Islet precursor cell (in vitro differentiated cells): Measurements from ENCODE around the gene ADCY5.

Experiments
- DNase-seq: peaks from one replicate; pipeline ENCODE4 v3.0.0-alpha.2; 2018

Gene ADCY5

DNA sequence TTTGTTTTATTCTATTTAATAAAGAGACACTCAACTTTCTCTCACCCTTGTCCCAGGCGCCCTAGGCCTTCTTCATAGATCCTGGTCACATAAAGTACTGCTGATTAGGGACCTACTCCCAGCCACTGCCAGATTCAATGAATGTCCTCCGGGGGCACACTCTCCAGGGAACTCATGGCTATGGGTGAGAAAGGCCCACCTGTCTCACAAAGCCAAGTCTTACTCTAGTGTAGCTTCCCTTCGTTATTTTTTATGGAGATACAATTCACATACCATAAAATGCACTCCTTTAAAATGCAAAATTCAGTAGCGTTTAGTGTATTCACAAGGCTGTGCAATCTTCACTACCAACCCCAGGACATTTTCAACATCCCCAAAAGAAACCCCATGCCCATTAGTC, 87.8 kb downstream of the ADCY5 start:
- no peak for DNase-seq

GRCh38 chr3:123357275-123357674, 91.6 kb downstream of the ADCY5 start:
- no peak for DNase-seq

- no peak for DNase-seq
Observed at GRCh38 chr3:123353850-123354233, 95.0 kb downstream of the ADCY5 start.

GRCh38 chr3:123353227-123353849, 95.6 kb downstream of the ADCY5 start:
- DNase-seq: no peak

DNA sequence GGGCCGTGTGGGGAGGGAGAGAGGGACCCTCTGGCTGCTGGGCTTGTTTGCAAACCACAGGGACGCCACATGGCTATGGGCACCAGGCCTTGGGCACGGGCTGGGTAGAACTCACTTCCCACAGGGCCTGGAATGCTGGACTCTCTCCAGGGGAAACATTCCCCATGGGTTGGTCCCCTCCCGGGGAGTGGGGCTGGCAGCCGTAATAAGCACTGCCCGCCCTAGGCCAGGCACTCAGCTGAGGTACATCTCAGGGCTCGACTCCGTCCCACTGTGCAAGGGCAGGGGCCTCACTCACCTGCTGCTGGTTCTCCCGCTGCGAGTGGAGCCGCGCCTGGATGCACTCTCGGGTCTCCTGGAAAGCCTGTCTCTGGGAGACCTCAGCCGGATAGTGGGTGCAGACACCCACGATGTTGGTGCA, 96.7 kb downstream of the ADCY5 start:
- DNase-seq: no peak

GRCh38 chr3:123351501-123351900, 97.4 kb downstream of the ADCY5 start:
- peak; percentile 56 for DNase-seq

- DNase-seq: no peak
Observed at GRCh38 chr3:123350971-123351370, 97.9 kb downstream of the ADCY5 start.

DNA sequence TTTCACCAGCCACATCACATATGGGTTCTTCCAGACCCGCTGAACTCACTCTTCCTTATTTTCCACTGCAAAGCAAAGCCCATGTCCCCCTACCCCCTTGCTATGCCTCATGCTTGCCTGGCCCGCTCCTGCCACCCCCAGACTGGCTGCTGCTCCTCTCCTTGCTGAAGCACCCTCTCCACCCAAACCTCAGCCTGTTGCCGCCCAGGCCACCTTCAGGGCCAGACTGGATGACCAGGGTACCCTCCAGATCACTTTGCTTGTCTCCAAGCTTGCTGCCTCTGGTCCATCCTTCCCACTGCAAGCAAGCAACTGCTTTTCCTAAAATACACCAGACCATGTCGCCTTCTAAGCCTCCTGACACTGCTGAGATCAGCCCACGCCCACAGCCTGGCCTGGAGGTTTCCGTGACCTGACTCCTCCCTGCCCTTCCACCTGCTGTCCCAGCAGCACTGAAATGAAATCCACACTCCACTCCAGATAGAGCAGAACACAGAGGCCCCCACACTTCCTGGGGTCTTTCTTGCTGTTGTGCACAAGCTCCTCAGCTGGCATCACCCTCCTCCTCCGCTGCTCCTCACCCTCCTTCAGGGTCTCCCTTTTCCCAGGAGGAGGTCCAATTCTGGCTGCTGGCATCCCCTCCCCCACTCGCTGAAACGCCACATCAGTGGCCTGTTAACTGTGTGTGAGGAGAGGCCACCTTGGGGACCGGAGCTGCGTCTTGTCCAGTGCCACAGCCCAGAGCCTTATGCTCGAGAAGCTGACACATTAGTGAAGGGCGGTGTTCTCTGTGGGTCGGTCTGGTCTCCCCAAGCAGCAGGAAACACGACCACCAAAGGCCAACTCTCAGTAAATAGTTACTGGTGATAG, 99.1 kb downstream of the ADCY5 start:
- DNase-seq: peak; percentile 46

GRCh38 chr3:123349201-123349535, 99.7 kb downstream of the ADCY5 start:
- DNase-seq: peak; percentile 51

DNA sequence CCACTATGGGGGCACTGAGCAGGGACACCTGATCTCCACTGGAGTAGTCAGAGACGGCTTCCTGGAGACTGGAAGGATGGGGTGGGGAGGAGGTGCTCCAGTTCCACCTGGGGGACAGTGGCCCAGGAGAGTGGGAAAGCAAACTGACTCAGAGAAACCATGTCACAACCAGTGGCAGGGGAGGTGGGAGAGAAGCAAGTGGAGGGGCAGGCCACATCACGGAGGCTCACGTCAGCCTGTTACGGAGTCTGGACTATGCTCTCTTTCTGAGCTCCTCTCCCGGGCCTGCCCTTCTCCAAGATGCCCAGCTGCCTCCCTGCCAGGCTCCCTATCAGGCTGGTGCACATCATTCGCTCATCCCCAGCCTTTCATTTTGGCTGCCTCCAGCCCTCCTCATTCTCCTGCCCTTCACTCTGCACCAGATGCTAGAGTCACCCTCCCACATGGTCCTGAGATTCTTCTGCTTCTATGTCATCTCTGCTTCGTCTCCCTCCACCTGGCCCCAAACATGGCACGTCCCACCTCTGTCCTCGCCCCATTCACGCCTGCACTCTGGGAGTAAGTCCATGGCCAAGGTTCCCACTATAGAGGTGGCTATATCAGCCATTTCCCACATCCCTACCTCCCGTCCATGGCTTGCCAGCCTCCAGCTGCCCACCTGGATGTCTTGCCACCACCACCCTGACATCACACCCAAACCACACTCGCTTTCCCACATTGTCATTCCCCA, 100.3 kb downstream of the ADCY5 start:
- DNase-seq: peak; percentile 35

DNA sequence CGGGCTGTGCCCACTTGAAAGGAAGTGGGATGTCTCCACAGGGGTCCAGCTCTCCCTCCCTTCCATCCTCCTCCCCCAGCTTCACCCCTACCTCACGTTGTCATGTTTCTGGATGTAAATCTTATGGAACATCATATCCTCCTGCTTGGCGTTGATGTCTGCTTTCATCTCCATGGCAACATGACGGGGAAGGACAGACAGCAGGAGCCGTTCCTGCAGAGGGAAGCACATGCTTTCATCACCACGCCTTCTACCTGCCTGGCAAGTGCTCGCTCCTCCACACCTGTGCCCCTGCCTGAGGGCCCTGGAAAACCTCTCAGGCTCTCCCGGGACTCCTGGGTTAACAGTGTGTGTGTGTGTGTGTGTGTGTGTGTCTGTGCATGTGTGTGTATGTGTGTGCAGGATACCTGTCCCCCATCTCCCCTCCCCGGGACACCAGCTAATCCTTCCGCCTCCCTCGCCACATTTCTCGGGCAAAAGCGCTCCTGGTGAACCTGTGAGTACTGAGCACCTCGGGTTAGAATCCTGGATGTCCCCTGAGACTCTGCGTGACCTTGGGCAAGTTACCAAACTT, 101.1 kb downstream of the ADCY5 start:
- peak; percentile 49 for DNase-seq

GRCh38 chr3:123347205-123347604, 101.7 kb downstream of the ADCY5 start:
- peak; percentile 18 for DNase-seq

GRCh38 chr3:123346021-123346420, 102.9 kb downstream of the ADCY5 start:
- DNase-seq: peak; percentile 51

- peak; percentile 75 for DNase-seq
Observed at GRCh38 chr3:123344907-123345594, 103.8 kb downstream of the ADCY5 start.

DNA sequence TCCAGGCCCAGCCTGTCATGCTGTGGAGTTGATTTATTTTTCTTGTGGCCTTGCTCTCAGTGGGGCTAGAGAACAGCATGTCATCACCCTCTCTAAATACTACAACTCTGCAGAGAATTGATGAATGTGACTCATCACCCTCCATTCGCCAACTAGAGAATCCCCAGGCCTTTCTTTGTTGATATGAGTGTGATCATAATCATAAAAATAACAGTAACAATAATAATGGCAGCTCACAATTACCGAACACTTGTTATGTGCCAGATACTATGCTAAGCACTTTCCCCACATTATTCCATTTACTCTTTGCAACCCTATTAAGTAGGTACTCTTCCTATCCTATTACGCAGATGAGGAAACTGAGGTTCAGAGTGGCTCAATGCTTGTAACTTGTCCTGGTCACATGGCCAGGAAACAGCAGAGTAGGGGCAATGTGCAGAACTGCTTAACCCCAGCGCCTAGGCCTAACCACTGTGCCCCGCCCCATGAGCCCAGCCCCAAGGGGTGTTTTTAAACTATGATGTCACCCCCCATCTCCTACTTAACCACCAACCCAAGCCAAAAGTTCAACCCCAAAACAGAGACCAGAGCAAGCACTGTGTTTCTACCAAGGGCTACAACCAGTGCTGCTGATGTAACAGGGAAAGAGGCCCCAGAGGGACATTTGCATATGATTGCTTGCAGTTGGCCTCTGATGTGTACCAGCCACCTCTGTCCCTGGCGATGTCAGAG, 104.5 kb downstream of the ADCY5 start:
- peak; percentile 57 for DNase-seq

DNA sequence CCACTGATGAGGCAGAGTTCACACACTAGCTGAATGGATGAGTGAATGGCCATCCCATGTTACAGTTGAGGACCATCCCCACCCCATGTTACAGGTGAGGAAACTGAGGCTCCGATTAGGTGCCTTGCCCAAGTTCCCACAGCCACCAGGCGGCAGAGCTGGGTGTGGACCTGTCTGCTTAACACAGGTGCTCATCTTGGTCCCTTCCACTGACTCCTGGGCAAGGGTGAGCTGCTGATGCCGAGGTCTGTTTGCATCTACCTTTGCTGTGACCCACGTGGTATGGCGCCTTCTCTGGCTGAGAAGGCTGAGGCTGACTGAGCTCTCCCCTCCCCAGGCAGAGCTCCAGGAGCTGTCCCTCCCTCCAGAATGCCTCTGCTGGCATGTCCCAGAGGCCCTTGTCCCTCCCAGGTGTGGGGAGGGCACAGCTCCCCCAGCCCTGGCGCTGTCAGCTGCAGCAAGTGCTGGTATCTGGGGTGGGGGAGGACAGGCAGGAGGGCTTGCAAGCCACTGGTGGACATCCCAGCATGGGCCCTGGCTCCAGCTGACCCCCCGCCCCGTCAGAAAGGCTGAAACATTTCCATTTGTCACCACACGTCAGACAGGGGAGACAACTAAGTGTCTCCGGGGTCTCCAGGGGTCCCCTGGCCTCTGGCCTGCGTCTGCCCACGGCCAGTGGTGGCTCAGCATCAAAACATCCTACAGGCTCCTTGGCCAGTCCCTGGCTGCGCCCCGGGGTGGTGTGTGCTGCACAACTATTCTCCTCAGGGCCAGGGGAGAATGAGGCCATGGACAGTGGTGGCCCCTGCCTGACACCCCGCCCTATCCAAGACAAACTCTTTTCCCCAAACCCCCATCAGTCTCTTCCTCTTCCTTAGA, 105.4 kb downstream of the ADCY5 start:
- peak; percentile 57 for DNase-seq

DNA sequence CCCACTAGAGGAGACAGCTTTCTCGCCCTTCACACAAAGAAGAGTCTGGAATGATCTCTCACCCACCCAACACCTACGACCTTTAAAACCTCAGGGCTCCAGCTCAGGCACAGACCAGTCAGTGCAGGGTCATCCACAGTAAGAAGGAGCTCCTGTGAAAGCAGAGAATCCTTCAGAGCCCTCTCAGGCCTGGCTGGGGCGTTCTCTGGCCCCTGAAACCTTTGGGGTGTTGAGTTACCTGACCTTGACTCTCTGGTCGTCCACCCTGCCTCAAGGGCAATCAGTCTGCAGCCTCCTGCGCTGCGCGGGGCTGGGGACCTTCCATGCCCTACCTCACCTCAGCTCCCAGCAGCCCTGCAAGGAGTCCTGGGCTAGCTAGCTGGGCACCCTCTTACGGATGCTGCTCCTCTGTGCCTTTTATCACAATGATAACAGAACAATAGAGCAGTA, 106.2 kb downstream of the ADCY5 start:
- peak; percentile 45 for DNase-seq

DNA sequence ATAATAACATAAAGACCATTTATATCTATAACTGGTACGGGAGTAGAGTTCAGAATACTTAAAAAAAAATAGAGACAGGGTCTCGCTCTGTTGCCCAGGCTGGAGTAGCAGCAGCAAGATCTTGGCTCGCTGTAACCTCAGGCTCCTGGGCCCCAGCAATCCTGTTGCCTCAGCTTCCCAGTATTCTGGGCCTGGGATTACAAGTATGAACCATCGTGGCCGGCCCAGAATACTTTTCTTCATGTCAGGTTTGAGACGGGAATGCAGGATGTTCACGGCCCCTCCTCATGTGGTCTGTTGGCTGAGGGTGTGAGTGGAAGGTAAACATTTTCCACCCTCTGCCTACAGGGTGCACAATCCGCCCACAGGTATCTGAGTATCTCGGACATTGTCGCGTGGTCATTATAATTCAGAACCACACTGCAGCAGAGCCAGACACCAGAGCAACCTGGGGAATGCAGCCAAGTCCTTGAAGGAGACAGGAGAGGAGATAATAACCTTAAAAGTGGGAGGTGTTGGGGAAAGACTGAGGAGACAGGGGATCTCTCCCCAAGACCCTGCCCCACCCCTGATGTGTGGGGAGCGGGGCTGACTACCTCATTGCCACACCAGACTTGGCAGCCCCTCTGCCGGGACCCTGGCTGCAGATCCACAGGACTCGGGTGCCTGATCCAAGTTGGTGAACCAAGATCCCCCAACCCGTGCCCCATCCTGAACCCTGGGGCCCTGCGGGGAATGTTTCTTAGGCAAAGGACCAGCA, 106.8 kb downstream of the ADCY5 start:
- DNase-seq: peak; percentile 61

DNA sequence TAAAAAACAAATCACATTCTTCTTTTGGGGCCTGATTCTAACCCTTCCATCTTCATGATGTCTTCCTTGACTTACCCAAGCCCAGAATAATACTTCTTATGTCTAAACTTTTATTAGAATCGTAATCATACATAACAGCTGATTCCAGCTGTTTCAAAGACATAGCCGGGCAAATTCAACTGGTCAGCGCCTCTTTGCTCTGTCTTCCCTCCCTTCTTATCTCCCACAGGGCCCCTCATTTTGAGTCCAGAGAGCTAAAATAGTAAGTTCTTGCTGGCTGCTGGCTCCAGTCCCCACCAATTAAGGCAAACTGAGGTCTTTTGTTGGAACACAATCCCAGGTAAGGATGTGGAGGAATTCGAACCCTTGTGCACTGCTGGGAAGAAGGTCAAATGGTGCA, 108.6 kb downstream of the ADCY5 start:
- DNase-seq: peak; percentile 5

GRCh38 chr3:123339302-123339701, 109.6 kb downstream of the ADCY5 start:
- peak; percentile 44 for DNase-seq
